Omental fat pad (tissue), 4 donors: Measurements from ENCODE around the gene GLRA3. TPM values are rescaled to one million over a fixed set of nuclear protein-coding genes. Genes with fewer than 3 reads are reported as not detected.
"Not testable (repeated sequence)": the region's sequence is repeated elsewhere in the genome, so short reads cannot be mapped to it uniquely, and the experiment has no call there.

Experiments used
- ATAC-seq: fragments of 150-250 bp; one replicate; pipeline ENCODE4 v1.9.1; 2016; ENCODE audit warnings: mild to moderate bottlenecking, moderate library complexity; ENCODE audit not compliant: low FRiP score
- DNase-seq: peaks from one replicate; pipeline ENCODE4 v3.0.0-alpha.2; 2019; ENCODE audit warnings: low spot score
- CTCF ChIP-seq, 3 donors: fragments of 450-650 bp; IDR thresholded peaks; one replicate each; pipeline ENCODE4 v1.5.1; 2016 to 2017; ENCODE audit warnings: antibody characterized with exemption in 3 of 3, mild to moderate bottlenecking in 3 of 3, moderate library complexity in 2 of 3
- total RNA-seq, 4 donors: library from RNA; depleted of rRNA; stranded (reverse); fragments of >200 nt; gene quantifications; one replicate each; pipeline ENCODE4 v1.1.0, GENCODE V29; 2016

The GLRA3 gene
- not detected for total RNA-seq

DNA sequence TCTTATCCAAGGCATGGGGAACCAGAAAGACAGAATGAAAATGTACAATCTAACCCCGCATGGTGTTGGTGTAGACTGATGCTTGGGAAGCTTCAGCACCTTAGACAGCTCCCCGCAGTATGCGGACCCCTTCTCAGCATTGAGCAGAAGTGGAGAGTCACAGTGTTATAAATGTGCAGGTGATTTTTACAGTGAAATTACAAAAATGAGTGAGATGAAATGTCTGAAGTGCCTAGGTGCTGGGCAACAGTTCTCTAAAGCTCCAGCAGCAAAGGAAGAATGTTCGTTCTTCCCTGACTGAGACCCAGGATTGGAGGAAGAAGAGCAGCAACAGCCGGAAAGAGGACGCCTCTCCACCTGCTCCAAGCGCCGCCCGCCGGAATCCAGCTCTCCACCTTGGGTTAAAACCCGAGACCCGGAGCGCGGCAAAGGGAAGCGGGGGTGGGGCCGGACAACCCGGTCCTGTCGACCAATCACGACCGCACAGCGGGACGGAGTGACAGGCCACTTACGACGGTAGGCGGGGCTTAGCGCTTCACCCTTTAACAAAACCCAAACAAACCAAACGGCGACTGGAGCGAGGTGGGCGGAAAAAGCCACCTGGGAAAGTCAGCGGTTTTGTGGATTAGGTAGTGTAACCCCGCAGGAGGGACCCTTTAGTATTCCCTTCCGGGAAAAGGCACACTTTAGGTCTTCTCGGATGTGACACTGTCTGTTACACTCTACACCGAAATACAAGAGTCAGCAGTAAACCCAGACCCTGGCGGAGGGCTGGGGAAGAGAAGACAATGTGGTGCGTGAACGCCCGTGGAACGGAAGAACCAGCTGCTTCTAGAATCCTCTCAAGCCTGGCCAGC, at the start of gene GLRA3:
Gene GLRA3, minus strand, starts transcription at position 403 of the 857 bp plus-strand sequence. CDS start 436 bp downstream, outside the sequence.
- no peak for TF ChIP-seq CTCF (IDR thresholded peaks at IDR 0.05)
- ATAC-seq (no peak), DNase-seq (no peak)

- no peak for TF ChIP-seq CTCF (IDR thresholded peaks at IDR 0.05)
- ATAC-seq: no peak
- DNase-seq: no peak
These were observed 45.9 kb upstream of the GLRA3 start for GRCh38 chr4:174874898-174875297.

DNA sequence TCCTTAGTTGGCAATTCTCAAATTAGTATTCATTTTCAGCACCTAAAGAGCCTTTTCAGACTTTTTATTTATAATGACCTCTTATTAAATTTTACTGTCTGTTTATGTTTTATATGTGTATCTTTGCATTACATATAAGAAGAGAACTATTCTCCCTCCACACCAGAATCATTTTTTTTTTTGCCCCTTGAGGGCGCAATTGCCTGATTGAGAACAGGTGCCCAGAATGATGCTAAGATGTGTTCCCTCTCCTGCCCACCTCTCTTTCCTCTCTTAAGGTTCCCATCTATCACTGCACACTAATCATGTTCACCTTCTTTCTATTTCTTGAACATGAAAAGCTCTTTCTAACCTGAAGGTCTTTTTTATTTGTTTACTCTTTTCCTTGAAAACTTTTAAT, 44.9 kb upstream of the GLRA3 start:
- ATAC-seq (no peak), DNase-seq (no peak)
- TF ChIP-seq CTCF (IDR thresholded peaks at IDR 0.05): no peak

DNA sequence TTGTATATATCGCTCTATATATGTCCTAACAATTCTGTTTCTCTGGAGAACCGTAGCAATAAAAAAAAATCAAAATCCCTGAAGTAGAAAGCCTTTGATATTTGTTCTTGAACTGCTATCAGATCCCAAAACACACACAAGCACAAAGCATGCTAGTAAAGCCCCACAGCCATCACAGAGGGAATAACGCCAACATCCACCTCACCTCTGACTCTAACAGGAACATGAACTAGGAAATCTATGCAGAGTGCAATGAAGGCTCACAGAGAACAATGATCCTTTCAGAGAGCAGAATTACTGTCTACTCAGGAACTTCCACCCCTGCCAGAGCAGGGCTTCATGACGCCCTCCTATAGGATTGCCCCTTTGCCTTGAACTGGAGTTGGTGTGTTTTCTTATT, 44.1 kb upstream of the GLRA3 start:
- DNase-seq, ATAC-seq: not testable (repeated sequence)

- no peak for TF ChIP-seq CTCF (IDR thresholded peaks at IDR 0.05)
- ATAC-seq (no peak), DNase-seq (no peak)
These were observed 42.4 kb upstream of the GLRA3 start for GRCh38 chr4:174871407-174871806.

- ATAC-seq: no peak
- DNase-seq: no peak
- TF ChIP-seq CTCF (IDR thresholded peaks at IDR 0.05): no peak
These were observed 41.3 kb upstream of the GLRA3 start for GRCh38 chr4:174870311-174870710.

- ATAC-seq: no peak
- DNase-seq: no peak
- no peak for TF ChIP-seq CTCF (IDR thresholded peaks at IDR 0.05)
These were observed 40.3 kb upstream of the GLRA3 start for GRCh38 chr4:174869339-174869738.
